ENCODE measurements around the gene TBX2. TPM values are rescaled to one million over a fixed set of nuclear protein-coding genes. Genes with fewer than 3 reads are reported as not detected.

The TBX2 gene
- total and polyA plus RNA-seq, 9 of the 15 experiments (the other 6 are each of a cell fraction or from before 2014, with no cell fraction given), result 0.18 TPM; not detected in 8

- Histone ChIP-seq H3K9ac (ENCODE audit: insufficient read depth in 1 of 2, low read depth in 2 of 2, low read length in 2 of 2) (no peak overlapping the region), H3K4me3 (no peak overlapping the region), H3K27me3 (ENCODE audit: control insufficient read depth in 2 of 2, insufficient read depth in 2 of 2, low read length in 2 of 2) (peaks cover 0 to 32% of the 10 kb centered on the region in 2 experiments; a peak in 2 of 5 replicates), H3K9me3 (replicated peaks; ENCODE audit: control insufficient read depth, insufficient read depth, low read depth, low read length) (no peaks in the 10 kb centered on the region), H3K27ac (ENCODE audit: extremely low read depth, low read depth, low read length) (no peak overlapping the region), H4K20me1 (replicated peaks; ENCODE audit: control insufficient read depth, insufficient read depth, low read length) (peaks cover 6% of the 10 kb centered on the region; the same call in 1 of the 2 replicates), H3K4me2 (ENCODE audit: insufficient read depth, low read length) (no peak overlapping the region), H3K36me3 (ENCODE audit: control insufficient read depth, insufficient read depth, low read length) (no peaks in the 10 kb centered on the region), H2AFZ (ENCODE audit: low read depth, low read length) (no peak overlapping the region), H3K9me1 (ENCODE audit: control insufficient read depth, insufficient read depth, low read length) (no peaks in the 10 kb centered on the region), H3K79me2 (ENCODE audit: control insufficient read depth, insufficient read depth, low read length) (no peaks in the 10 kb centered on the region), H3K4me1 (replicated peaks in 1 of 2; ENCODE audit: control insufficient read depth in 2 of 2, insufficient read depth in 2 of 2, low read length in 2 of 2) (peaks cover 0 to 10% of the 10 kb centered on the region in 2 experiments; a peak in 2 of 5 replicates)
- FAIRE-seq, result no peak
- no TSS peak for BruUV-seq (replicated peaks)
- TF ChIP-seq CBFA2T3 (IDR thresholded peaks at IDR 0.05) (peak; percentile 39), CBX2 (IDR thresholded peaks at IDR 0.05; ENCODE audit: insufficient read depth, low read length, poor library complexity, severe bottlenecking) (no peak), ATF3 (IDR thresholded peaks at IDR 0.05) (no peak), ATF3 (CRISPR knock-in tag; conservative IDR thresholded peaks at IDR 0.05) (no peak), ZNF12 (CRISPR knock-in tag; IDR thresholded peaks at IDR 0.05) (no peak), BDP1 (IDR thresholded peaks at IDR 0.05; ENCODE audit: insufficient read depth, insufficient read length) (no peak), ZBTB11 (CRISPR knock-in tag; IDR thresholded peaks at IDR 0.05) (peak in 1 of 3 experiments; percentile 6; a peak in 2 of 6 replicates), ZBTB17 (CRISPR knock-in tag; IDR thresholded peaks at IDR 0.05) (no peak), RAD21 (CRISPR knock-in tag; conservative IDR thresholded peaks at IDR 0.05 in 1 of 2, IDR thresholded peaks at IDR 0.05 in 1 of 2) (0 out of 4 replicates have a peak, but pooled peaks of 1 of the 2 experiments have one; percentile 10), TFAP4 (CRISPR knock-in tag; IDR thresholded peaks at IDR 0.05; ENCODE audit: borderline replicate concordance) (peak; percentile 62; the same call in 1 of the 2 replicates)
- CTCF ChIA-PET (ENCODE audit: low intra/inter-chr PET ratio), result no interaction called here
- WGBS (ENCODE audit: insufficient coverage, low coverage, missing lambda C conversion rate), result 1% methylated on average over 7 of the region's 7 CpGs
- intact Hi-C loops (cut with micrococcal nuclease), result loop anchor here (5.0 kb wide), 1 partner anchor 672 kb away; no protein-coding TSS in a partner anchor
- peak in 1 of 4 experiments; percentile 15 for DNase-seq (ENCODE audit: extremely low read depth in 1 of 4, low spot score in 3 of 4)
- in situ Hi-C loops (cut with MboI), result no loop called here
- POLR2A ChIA-PET, result no interaction called here
- ATAC-seq, result no peak
These were observed 5.6 kb upstream of the TBX2 start for GRCh38 chr17:61393904-61394629.
